OCI-LY7 (cell line): ENCODE measurements around the gene SLC25A25. TPM values are rescaled to one million over a fixed set of nuclear protein-coding genes. Genes with fewer than 3 reads are reported as not detected.
A peak's percentile ranks its signal among the peaks of the same experiment; 100 is the strongest.

Experiments used
- BruUV-seq: library from RNA; stranded (reverse); fragments of 400-500 nt; replicated peaks from 2 replicates; lab custom pipeline; 2021; lab: Mats Ljungman, UMichigan
- CTCF ChIA-PET: fragments of 300-600 bp; sonication (Branson Sonifier 250); formaldehyde crosslinking; loops from one replicate; lab custom pipeline; 2022; ENCODE audit warnings: antibody characterized with exemption; ENCODE audit not compliant: unreplicated experiment; lab: Charles Lee
- POLR2A ChIA-PET: fragments of 300-600 bp; sonication (Branson Sonifier 250); formaldehyde crosslinking; loops from one replicate; lab custom pipeline; 2022; ENCODE audit warnings: antibody characterized with exemption; lab: Charles Lee
- DNase-seq: peaks from one replicate; pipeline ENCODE4 v3.0.0-alpha.2; 2015; ENCODE audit warnings: low spot score
- H2AFZ ChIP-seq: fragments of 200-600 bp; sonication (generic), shearing (Covaris generic); 2 replicates; pipeline ENCODE4 v1.6.1; 2014; ENCODE audit warnings: mild to moderate bottlenecking, antibody characterized with exemption, low read length, moderate library complexity
- H3K27ac ChIP-seq: fragments of 200-600 bp; sonication (generic); 2 replicates; pipeline ENCODE4 v1.5.1; 2014; ENCODE audit warnings: mixed run types, low read depth, mild to moderate bottlenecking, moderate library complexity, low read length, inconsistent platforms; ENCODE audit not compliant: poor library complexity, severe bottlenecking
- H3K36me3 ChIP-seq: fragments of 200-600 bp; sonication (generic); 2 replicates; pipeline ENCODE4 v1.6.1; 2014; ENCODE audit warnings: mild to moderate bottlenecking, antibody characterized with exemption, low read length, moderate library complexity, mixed read lengths; ENCODE audit not compliant: insufficient read depth
- H3K4me1 ChIP-seq: fragments of 200-600 bp; sonication (generic); 2 replicates; pipeline ENCODE4 v1.5.1; 2014; ENCODE audit warnings: mild to moderate bottlenecking, low read length; ENCODE audit not compliant: insufficient read depth, poor library complexity, severe bottlenecking
- H3K4me2 ChIP-seq: fragments of 200-600 bp; sonication (generic); 2 replicates; pipeline ENCODE4 v1.6.1; 2014; ENCODE audit warnings: mild to moderate bottlenecking, low read length
- H3K4me3 ChIP-seq: fragments of 200-600 bp; sonication (generic); 2 replicates; pipeline ENCODE4 v1.5.1; 2014; ENCODE audit warnings: mild to moderate bottlenecking, low read depth, low read length; ENCODE audit not compliant: poor library complexity, severe bottlenecking
- H3K79me2 ChIP-seq: fragments of 200-600 bp; sonication (generic); 2 replicates; pipeline ENCODE4 v1.6.1; 2016; ENCODE audit warnings: low read depth, mild to moderate bottlenecking, low read length, moderate library complexity, mixed read lengths; ENCODE audit not compliant: insufficient read depth
- H3K9me2 ChIP-seq: fragments of 200-600 bp; sonication (generic); 2 replicates; pipeline ENCODE4 v1.6.1; 2016; ENCODE audit warnings: mild to moderate bottlenecking, low read length, mixed read lengths; ENCODE audit not compliant: insufficient read depth
- H3K9me3 ChIP-seq: fragments of 200-600 bp; sonication (generic); 2 replicates; pipeline ENCODE4 v1.6.1; 2014; ENCODE audit warnings: mild to moderate bottlenecking, mixed run types, low read length, mixed read lengths
- H4K20me1 ChIP-seq: fragments of 200-600 bp; sonication (generic); 2 replicates; pipeline ENCODE4 v1.6.1; 2014; ENCODE audit warnings: mild to moderate bottlenecking, antibody characterized with exemption, low read length, moderate library complexity, mixed read lengths; ENCODE audit not compliant: insufficient read depth
- EZH2phosphoT487 ChIP-seq: fragments of 200-600 bp; sonication (generic); IDR thresholded peaks from 2 replicates; pipeline ENCODE4 v1.6.1; 2018; ENCODE audit warnings: low read depth, borderline replicate concordance, mild to moderate bottlenecking, mixed run types, antibody characterized with exemption, low read length, moderate library complexity, mixed read lengths
- intact Hi-C: fragments of 100-400 bp; cut with micrococcal nuclease; formaldehyde crosslinking; loops from one replicate; pipeline ENCODE4 v1.10.0; 2022; ENCODE audit not compliant: unreplicated experiment
- total RNA-seq, 2 experiments: library from RNA; depleted of rRNA in 1 of 2; stranded (reverse); fragments of >200 nt in 1 of 2; shearing (Covaris generic) in 1 of 2; gene quantifications; 2 replicates each; pipeline ENCODE4 v1.2.3, GENCODE V29; 2014 to 2022
- TF ChIP-seq, protein P1 (sequence below): fragments of 200-600 bp; sonication (generic); conservative IDR thresholded peaks from 2 replicates; pipeline ENCODE4 v1.5.1; 2014; ENCODE audit warnings: mild to moderate bottlenecking, antibody characterized with exemption, low read length, moderate library complexity, mixed read lengths

The SLC25A25 gene
- total RNA-seq, 2 experiments from 2014 or later, result 17.6 to 21.4 TPM

DNA sequence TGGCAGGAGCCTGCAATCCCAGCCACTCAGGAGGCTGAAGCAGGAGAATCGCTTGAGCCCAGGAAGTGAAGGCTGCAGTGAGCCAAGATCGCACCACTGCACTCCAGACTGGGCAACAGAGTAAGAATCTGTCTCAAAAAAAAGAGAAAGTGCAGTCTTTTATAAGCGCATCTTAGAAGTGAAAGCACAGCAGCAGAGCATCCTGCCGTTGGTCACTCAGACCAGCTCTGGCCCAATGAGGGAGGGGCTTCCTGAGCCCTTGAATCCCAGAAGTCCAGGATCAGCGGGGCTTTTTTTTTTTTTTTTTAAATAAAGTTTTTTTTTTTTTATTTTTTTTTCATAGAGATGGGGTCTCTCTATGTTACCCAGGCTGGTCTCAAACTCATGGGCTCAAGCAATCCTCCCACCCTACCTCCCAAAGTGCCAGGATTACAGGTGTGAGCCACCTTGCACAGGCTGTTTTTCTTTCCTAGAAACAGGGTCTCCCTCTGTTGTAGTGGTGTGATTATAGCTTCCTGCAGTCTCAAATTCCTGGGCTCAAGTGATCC is 43.2 kb upstream of the SLC25A25 start:
- no peak for DNase-seq
- POLR2A ChIA-PET, result interaction anchor here (0.6 to 2.9 kb wide), 8 partner anchors 8 to 54 kb away, joined by 3 to 25 read pairs (median 8); no protein-coding TSS in a partner anchor
- CTCF ChIA-PET, result no interaction called here
- Histone ChIP-seq H3K4me1 (peaks cover 55% of the 10 kb centered on the region), H3K36me3 (no peaks in the 10 kb centered on the region), H3K79me2 (no peaks in the 10 kb centered on the region), H2AFZ (no peak overlapping the region), H3K27ac (no peak overlapping the region), H4K20me1 (no peaks in the 10 kb centered on the region), H3K4me2 (peak overlapping the region; percentile 66; the same call in 1 of the 2 replicates), H3K9me3 (no peaks in the 10 kb centered on the region), H3K4me3 (no peak overlapping the region), H3K9me2 (no peaks in the 10 kb centered on the region)
- intact Hi-C loops, result no loop called here
- no TSS peak for BruUV-seq
- TF ChIP-seq EZH2phosphoT487, result no peak
- TF ChIP-seq, protein P1, sequence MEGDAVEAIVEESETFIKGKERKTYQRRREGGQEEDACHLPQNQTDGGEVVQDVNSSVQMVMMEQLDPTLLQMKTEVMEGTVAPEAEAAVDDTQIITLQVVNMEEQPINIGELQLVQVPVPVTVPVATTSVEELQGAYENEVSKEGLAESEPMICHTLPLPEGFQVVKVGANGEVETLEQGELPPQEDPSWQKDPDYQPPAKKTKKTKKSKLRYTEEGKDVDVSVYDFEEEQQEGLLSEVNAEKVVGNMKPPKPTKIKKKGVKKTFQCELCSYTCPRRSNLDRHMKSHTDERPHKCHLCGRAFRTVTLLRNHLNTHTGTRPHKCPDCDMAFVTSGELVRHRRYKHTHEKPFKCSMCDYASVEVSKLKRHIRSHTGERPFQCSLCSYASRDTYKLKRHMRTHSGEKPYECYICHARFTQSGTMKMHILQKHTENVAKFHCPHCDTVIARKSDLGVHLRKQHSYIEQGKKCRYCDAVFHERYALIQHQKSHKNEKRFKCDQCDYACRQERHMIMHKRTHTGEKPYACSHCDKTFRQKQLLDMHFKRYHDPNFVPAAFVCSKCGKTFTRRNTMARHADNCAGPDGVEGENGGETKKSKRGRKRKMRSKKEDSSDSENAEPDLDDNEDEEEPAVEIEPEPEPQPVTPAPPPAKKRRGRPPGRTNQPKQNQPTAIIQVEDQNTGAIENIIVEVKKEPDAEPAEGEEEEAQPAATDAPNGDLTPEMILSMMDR, result no peak

DNA sequence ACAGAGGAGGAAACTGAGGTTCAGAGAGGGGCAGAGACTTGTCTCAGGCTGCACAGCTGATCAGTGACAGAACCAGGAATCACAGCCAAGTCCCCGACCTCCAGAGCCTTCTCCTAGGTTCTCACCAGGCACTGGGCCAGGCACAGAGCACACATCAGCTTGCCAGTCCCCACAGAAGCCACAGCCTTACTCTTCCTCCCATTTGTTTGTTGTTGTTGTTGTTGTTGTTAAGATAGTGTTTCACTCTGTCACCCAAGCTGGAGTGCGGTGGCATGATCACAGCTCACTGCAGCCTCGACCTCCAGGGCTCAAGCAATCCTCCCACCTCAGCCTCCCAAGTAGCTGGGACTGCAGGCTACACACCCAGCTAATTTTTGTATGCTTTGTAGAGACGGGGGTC is 42.3 kb upstream of the SLC25A25 start:
- Histone ChIP-seq H3K4me2 (peak overlapping the region; percentile 66), H2AFZ (peak overlapping the region; percentile 60; the same call in 1 of the 2 replicates), H4K20me1 (no peaks in the 10 kb centered on the region), H3K9me3 (no peaks in the 10 kb centered on the region), H3K4me3 (peak overlapping the region; percentile 56), H3K9me2 (no peaks in the 10 kb centered on the region), H3K27ac (peak overlapping the region; percentile 78), H3K4me1 (peaks cover 59% of the 10 kb centered on the region), H3K79me2 (no peaks in the 10 kb centered on the region), H3K36me3 (no peaks in the 10 kb centered on the region)
- no peak for DNase-seq
- POLR2A ChIA-PET, result interaction anchor here (1.0 to 2.9 kb wide), 9 partner anchors 9 to 61 kb away, joined by 3 to 25 read pairs (median 8); partner anchors contain the start of gene EEIG1
- intact Hi-C loops, result loop anchor here (1.0 to 2.0 kb wide), 2 partner anchors 17 to 45 kb away; partner anchors contain the start of gene EEIG1
- no TSS peak for BruUV-seq
- CTCF ChIA-PET, result no interaction called here
- TF ChIP-seq, protein P1, result no peak
- TF ChIP-seq EZH2phosphoT487, result no peak

DNA sequence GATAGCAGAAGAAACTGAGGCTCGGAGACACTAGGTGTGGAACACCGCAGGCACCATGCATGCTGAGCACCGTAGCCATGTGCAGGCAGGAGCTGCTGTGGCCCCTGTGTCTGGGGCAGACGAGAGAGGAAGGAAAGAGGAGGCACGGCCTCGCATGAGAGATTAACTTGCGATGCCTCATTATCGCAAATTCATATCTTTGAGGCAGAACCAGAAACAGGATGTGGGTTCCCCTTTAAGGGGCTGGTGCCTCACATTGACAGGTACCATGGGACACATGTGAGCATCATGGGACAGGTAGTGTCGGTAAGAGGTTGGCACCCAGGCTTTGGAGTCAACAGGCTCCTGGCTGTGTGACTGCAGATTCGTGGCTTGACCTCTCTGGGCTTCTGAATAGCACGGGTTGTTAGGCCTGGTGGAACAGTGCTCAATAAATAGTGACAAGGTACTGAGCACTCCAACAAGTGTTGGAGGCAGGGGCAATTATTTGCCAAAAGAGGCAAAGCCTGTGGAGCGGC is 41.7 kb upstream of the SLC25A25 start:
- H4K20me1 ChIP-seq, result no peaks in the 10 kb centered on the region
- H3K9me3 ChIP-seq, result no peaks in the 10 kb centered on the region
- peak overlapping the region; percentile 78 for H3K27ac ChIP-seq
- H3K4me1 ChIP-seq, result peaks cover 65% of the 10 kb centered on the region
- H2AFZ ChIP-seq, result peak overlapping the region; percentile 60
- BruUV-seq, result no TSS peak
- H3K9me2 ChIP-seq, result no peaks in the 10 kb centered on the region
- DNase-seq, result peak; percentile 92
- H3K36me3 ChIP-seq, result no peaks in the 10 kb centered on the region
- ChIA-PET CTCF (no interaction called here), POLR2A (interaction anchor here (0.6 to 2.9 kb wide), 10 partner anchors 10 to 63 kb away, joined by 3 to 25 read pairs (median 8); partner anchors contain the start of gene EEIG1)
- intact Hi-C loops, result loop anchor here (1.0 to 2.0 kb wide), 2 partner anchors 18 to 46 kb away; partner anchors contain the start of gene EEIG1
- TF ChIP-seq, protein P1, result no peak
- TF ChIP-seq EZH2phosphoT487, result no peak
- peak overlapping the region; percentile 66 for H3K4me2 ChIP-seq
- H3K4me3 ChIP-seq, result peak overlapping the region; percentile 56
- no peaks in the 10 kb centered on the region for H3K79me2 ChIP-seq
